ENCODE measurements around the gene BBX.

DNA sequence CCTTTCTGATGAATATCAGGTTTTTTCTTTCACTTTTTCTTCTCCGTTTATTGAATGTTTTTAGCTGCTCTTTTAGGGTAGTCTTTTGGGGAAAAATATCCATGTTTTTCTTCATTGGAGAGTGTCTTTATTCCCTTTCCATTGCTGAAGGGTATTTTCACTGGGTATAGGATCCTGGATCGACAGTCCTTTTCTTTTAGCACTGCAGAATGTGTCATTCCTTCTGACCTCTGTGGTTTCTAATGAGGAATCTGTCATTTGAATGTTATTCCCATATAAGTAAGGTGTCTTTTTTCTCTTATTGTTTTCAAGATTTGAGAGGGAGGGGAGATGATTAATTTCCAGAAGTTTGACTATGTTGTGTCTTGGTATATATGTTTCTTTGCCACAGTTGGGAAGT lies 96.8 kb downstream of the BBX start:
- TF ChIP-seq EZH2 (IDR thresholded peaks at IDR 0.05; ENCODE audit: borderline replicate concordance, insufficient read depth, low read length, poor library complexity, severe bottlenecking) (no peak), MXI1 (conservative IDR thresholded peaks at IDR 0.05; ENCODE audit: poor library complexity, severe bottlenecking) (no peak), EP300 (conservative IDR thresholded peaks at IDR 0.05; ENCODE audit: poor library complexity, severe bottlenecking) (no peak), POLR2AphosphoS5 (IDR thresholded peaks at IDR 0.05) (no peak), TAF1 (IDR thresholded peaks at IDR 0.05; ENCODE audit: low read depth) (no peak), RAD21 (conservative IDR thresholded peaks at IDR 0.05) (no peak)
- TF ChIP-seq, protein P1, sequence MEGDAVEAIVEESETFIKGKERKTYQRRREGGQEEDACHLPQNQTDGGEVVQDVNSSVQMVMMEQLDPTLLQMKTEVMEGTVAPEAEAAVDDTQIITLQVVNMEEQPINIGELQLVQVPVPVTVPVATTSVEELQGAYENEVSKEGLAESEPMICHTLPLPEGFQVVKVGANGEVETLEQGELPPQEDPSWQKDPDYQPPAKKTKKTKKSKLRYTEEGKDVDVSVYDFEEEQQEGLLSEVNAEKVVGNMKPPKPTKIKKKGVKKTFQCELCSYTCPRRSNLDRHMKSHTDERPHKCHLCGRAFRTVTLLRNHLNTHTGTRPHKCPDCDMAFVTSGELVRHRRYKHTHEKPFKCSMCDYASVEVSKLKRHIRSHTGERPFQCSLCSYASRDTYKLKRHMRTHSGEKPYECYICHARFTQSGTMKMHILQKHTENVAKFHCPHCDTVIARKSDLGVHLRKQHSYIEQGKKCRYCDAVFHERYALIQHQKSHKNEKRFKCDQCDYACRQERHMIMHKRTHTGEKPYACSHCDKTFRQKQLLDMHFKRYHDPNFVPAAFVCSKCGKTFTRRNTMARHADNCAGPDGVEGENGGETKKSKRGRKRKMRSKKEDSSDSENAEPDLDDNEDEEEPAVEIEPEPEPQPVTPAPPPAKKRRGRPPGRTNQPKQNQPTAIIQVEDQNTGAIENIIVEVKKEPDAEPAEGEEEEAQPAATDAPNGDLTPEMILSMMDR (IDR thresholded peaks at IDR 0.05; ENCODE audit: poor library complexity, severe bottlenecking) = no peak

Measured in neural cell (in vitro differentiated cells).